ENCODE data around the gene TMED4.
A peak's percentile ranks its signal among the peaks of the same experiment; 100 is the strongest.

Gene TMED4

DNA sequence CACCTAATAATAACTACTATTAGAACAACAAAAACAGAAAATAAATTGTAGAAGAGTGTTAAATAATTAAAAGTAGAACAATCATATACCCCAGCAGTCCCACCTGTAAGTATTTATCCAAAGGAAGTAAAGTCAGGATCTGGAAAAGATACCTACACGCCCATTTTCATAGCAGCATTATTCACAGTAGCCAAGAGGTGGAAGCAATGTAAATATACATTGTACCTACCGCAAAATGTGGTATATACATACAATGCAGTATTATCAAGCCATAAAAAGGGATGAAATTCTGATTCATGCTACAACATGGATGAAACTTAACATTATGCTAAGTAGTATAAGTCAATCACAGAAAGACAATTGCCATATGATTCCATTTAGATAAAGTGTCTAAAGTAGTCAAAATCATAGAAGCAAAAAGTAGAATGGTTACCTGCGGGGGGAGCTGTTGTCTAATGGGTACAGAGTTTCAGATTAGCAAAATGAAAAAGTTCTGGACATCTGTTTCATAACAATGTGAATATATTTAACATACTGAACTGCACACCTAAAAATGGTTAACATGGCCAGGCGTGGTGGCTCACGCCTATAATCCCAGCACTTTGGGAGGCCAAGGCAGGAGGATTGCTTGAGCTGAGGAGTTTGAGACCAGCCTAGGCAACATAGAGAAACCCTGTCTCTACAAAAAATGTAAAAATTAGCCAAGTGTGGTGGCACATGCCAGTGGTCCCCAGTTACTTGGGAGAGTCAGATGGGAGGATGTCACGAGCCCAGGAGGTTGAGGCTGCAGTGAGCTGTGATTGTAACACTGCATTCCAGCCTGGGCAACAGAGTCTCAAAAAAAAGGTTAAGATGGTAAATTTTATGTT, 6.0 kb upstream of the TMED4 start:
- no peaks in the 10 kb centered on the region for H3K36me3 Mint-ChIP-seq (ENCODE audit: low read depth)
- H3K4me3 Mint-ChIP-seq: no peak overlapping the region
- no peak overlapping the region for H3K27ac Mint-ChIP-seq
- TF ChIP-seq, protein P1, sequence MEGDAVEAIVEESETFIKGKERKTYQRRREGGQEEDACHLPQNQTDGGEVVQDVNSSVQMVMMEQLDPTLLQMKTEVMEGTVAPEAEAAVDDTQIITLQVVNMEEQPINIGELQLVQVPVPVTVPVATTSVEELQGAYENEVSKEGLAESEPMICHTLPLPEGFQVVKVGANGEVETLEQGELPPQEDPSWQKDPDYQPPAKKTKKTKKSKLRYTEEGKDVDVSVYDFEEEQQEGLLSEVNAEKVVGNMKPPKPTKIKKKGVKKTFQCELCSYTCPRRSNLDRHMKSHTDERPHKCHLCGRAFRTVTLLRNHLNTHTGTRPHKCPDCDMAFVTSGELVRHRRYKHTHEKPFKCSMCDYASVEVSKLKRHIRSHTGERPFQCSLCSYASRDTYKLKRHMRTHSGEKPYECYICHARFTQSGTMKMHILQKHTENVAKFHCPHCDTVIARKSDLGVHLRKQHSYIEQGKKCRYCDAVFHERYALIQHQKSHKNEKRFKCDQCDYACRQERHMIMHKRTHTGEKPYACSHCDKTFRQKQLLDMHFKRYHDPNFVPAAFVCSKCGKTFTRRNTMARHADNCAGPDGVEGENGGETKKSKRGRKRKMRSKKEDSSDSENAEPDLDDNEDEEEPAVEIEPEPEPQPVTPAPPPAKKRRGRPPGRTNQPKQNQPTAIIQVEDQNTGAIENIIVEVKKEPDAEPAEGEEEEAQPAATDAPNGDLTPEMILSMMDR (IDR thresholded peaks at IDR 0.05): no peak
- peaks cover 30% of the 10 kb centered on the region for H3K27me3 Mint-ChIP-seq (ENCODE audit: low read depth, poor library complexity)
- no peaks in the 10 kb centered on the region for H3K9me3 Mint-ChIP-seq
- H3K4me1 Mint-ChIP-seq: no peaks in the 10 kb centered on the region
- no peak for DNase-seq

DNA sequence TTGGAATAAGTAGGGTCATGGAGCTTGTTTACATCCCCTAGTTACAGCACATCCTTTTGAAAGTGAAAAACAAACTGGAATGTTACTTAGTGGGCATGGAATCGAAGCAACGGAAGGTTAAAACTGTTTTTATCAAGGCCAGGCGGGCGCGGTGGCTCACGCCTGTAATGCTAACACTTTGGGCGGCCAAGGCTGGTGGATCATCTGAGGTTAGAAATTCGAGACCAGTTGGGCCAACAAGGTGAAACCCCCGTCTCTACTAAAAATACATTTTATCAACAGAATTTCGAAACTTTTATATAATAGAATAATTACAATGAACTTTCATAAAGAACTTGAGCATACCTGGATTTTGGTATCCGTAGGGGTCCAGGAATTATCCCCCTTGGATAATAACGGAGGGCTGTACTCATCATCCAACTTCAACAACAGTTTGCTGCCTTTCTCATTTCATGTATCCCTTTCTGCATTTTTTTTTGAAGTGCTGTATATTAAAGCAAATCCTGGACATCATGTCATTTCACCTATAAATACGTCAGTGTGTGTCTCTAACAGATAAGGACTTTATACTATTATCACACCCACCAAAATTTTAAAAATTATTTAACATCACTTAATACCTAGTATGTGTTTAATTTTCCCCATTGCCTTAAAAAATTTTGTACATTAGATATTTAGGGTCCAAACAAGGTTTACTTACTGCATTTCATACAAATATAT, 1.3 kb upstream of the TMED4 start:
- Mint-ChIP-seq H3K36me3 (ENCODE audit: low read depth) (peaks cover 24% of the 10 kb centered on the region), H3K27ac (no peak overlapping the region), H3K4me1 (peaks cover 36% of the 10 kb centered on the region), H3K4me3 (peak overlapping the region; percentile 88), H3K27me3 (ENCODE audit: low read depth, poor library complexity) (peaks cover 27% of the 10 kb centered on the region), H3K9me3 (no peaks in the 10 kb centered on the region)
- TF ChIP-seq, protein P1 (IDR thresholded peaks at IDR 0.05): no peak
- no peak for DNase-seq

DNA sequence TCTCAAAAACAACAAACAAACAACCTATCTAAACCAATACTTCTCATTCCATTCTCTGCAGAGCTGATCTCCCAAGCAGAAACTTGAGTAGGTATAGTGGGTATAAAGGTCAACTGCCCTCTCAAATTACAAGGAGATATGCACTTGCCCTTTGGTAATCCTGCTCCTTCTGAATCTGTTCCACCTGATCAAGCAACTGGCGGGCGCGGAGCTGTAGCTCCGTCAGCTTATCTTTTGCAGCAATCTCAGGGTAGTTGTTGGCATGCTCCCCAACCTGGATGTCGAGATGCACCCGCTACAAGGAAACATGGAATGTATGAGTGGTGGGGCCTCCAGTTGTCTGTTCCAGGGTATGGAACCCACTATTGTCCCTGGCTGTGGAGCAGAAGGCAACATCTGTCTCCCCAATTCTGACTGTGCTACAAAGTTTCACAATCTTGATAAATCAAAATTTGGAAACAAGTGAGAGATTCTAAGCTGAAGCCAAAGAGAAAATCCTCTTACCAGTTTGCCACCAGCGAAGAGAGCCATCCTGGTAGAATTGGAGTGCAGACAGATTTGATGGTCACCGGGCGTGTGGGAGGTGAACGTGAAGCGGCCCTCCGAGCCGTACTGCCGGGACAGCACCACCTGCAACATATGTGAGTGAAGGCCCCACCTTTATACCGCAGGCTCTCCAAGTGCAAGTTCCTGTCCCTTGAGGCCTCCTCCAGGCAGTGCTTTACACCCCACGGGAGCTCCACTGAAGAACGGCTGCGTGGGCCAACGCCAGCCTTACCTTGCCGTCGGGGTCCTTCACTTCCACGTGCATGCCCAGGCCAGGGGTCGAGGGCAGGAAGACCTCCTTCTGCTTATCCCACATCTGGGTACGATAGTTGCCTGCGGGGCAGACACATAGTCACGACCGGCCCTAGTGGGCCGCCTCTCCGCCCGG, 819 bp downstream of the TMED4 start:
- TF ChIP-seq, protein P1 (IDR thresholded peaks at IDR 0.05): no peak
- peak overlapping the region; percentile 84 for H3K27ac Mint-ChIP-seq
- DNase-seq: peak; percentile 29

DNA sequence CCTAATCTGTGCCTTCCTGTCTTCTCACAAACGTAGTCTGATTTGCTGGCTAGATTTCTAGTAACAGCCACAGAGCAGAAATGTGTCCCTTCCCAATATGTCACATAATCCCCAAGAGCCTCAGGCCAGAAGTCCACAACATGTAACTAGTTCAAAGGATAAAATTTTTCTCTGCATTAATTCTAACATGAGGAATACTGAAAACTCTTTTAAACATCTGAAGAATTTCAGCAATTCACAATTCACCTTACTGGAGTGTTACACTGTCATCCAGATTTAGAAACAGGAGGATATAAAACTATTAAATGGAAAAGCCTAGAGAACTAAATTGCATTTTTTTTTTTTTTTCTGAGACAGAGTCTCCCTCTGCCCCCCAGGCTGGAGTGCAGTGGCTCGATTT, 5.8 kb downstream of the TMED4 start:
- TF ChIP-seq, protein P1 (IDR thresholded peaks at IDR 0.05): no peak
- Mint-ChIP-seq H3K27ac (no peak overlapping the region), H3K4me3 (peak overlapping the region; percentile 57), H3K36me3 (ENCODE audit: low read depth) (peaks cover 56% of the 10 kb centered on the region), H3K27me3 (ENCODE audit: low read depth, poor library complexity) (no peaks in the 10 kb centered on the region), H3K9me3 (no peaks in the 10 kb centered on the region), H3K4me1 (peaks cover 60% of the 10 kb centered on the region)
- no peak for DNase-seq

More for the DNA sequence above, 819 bp downstream of the TMED4 start:
- H3K4me1 Mint-ChIP-seq: peaks cover 37% of the 10 kb centered on the region
- peaks cover 24% of the 10 kb centered on the region for H3K27me3 Mint-ChIP-seq (ENCODE audit: low read depth, poor library complexity)
- peak overlapping the region; percentile 88 for H3K4me3 Mint-ChIP-seq
- H3K9me3 Mint-ChIP-seq: no peaks in the 10 kb centered on the region
- peaks cover 27% of the 10 kb centered on the region for H3K36me3 Mint-ChIP-seq (ENCODE audit: low read depth)

DNA sequence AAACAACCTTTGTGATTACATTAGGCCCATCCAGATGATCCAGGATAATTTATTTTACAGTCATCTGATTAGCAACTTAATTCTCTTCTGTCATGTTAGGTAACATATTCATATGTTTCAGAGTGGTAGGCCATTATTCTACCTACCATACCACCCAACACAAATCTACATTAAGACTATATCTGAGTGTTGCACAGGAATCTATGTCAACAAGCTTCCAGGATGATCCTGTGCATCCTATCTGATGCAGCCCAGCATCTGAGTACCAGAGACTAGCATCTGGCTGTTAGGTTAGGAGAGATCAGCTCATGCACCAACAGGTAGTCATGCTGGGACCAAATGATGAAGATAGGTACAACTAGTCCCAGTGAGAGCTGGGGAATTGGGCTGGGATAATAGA, 7.0 kb downstream of the TMED4 start:
- H3K36me3 Mint-ChIP-seq (ENCODE audit: low read depth): peaks cover 55% of the 10 kb centered on the region
- no peaks in the 10 kb centered on the region for H3K27me3 Mint-ChIP-seq (ENCODE audit: low read depth, poor library complexity)
- peak overlapping the region; percentile 97 for H3K4me3 Mint-ChIP-seq
- H3K27ac Mint-ChIP-seq: peak overlapping the region; percentile 98
- H3K9me3 Mint-ChIP-seq: no peaks in the 10 kb centered on the region
- TF ChIP-seq, protein P1 (IDR thresholded peaks at IDR 0.05): no peak
- H3K4me1 Mint-ChIP-seq: peaks cover 50% of the 10 kb centered on the region
- DNase-seq: no peak

All from nephron progenitor cell (in vitro differentiated cells).